OCI-LY3 (cell line): ENCODE results near the gene TECR.
"Not testable (repeated sequence)": the region's sequence is repeated elsewhere in the genome, so short reads cannot be mapped to it uniquely, and the experiment has no call there.

ENCODE experiments used
- H2AFZ ChIP-seq: fragments of 200-600, 300-600 bp; shearing (Covaris generic); 2 replicates; pipeline ENCODE4 v1.6.0; 2014; ENCODE audit warnings: antibody characterized with exemption, low read depth, low read length
- H3K27ac ChIP-seq: fragments of 200-600, 300-600 bp; sonication (generic); 2 replicates; pipeline ENCODE4 v1.5.1; 2014; ENCODE audit warnings: mild to moderate bottlenecking, low read length, moderate library complexity, mixed read lengths
- H3K27me3 ChIP-seq: fragments of 200-600, 300-600 bp; sonication (generic); 2 replicates; pipeline ENCODE4 v1.6.1; 2014; ENCODE audit warnings: low read depth, low read length, mixed read lengths
- H3K36me3 ChIP-seq: fragments of 200-600, 300-600 bp; sonication (generic); replicated peaks from 2 replicates; pipeline ENCODE3; 2014; ENCODE audit warnings: low read depth, low read length, mixed read lengths
- H3K4me1 ChIP-seq: fragments of 300-600, 200-600 bp; sonication (generic); 2 replicates; pipeline ENCODE4 v1.6.1; 2014; ENCODE audit warnings: low read length, mixed read lengths
- H3K4me2 ChIP-seq: fragments of 200-600, 300-600 bp; sonication (generic); 2 replicates; pipeline ENCODE4 v1.6.1; 2014; ENCODE audit warnings: low read length, mixed read lengths
- H3K4me3 ChIP-seq: fragments of 300-600, 200-600 bp; sonication (generic); 2 replicates; pipeline ENCODE4 v1.5.1; 2014; ENCODE audit warnings: antibody characterized with exemption, mild to moderate bottlenecking, low read length, moderate library complexity
- H3K79me2 ChIP-seq: fragments of 300-600, 200-600 bp; shearing (Covaris generic); 2 replicates; pipeline ENCODE4 v1.6.1; 2014; ENCODE audit warnings: mild to moderate bottlenecking, low read length, mixed read lengths
- H3K9ac ChIP-seq: fragments of 300-600, 200-600 bp; shearing (Covaris generic); 2 replicates; pipeline ENCODE4 v1.6.0; 2014; ENCODE audit warnings: mild to moderate bottlenecking, low read length, moderate library complexity
- H3K9me3 ChIP-seq: fragments of 200-600, 300-600 bp; shearing (Covaris generic); 2 replicates; pipeline ENCODE4 v1.6.1; 2014; ENCODE audit warnings: low read length, mixed read lengths; ENCODE audit not compliant: insufficient read depth
- H4K20me1 ChIP-seq: fragments of 200-600, 300-600 bp; sonication (generic); 2 replicates; pipeline ENCODE4 v1.6.1; 2016; ENCODE audit warnings: low read length, mixed read lengths; ENCODE audit not compliant: insufficient read depth
- CTCF ChIP-seq: fragments of 200-600, 300-600 bp; sonication (generic); IDR thresholded peaks from 2 replicates; pipeline ENCODE4 v1.5.1; 2014; ENCODE audit warnings: antibody characterized with exemption, low read length, low read depth
- EZH2phosphoT487 ChIP-seq: fragments of 200-600 bp; shearing (Covaris generic); IDR thresholded peaks from 2 replicates; pipeline ENCODE4 v1.6.1; 2018; ENCODE audit warnings: antibody characterized with exemption, mixed run types, low read depth

The TECR gene

GRCh38 chr19:14502334-14503092 lies 26.9 kb upstream of the TECR start:
- H3K79me2 ChIP-seq = no peaks in the 10 kb centered on the region
- peaks cover 3% of the 10 kb centered on the region; the same call in 1 of the 2 replicates for H3K4me1 ChIP-seq
- H3K9ac ChIP-seq = no peak overlapping the region
- no peak overlapping the region for H3K4me2 ChIP-seq
- H4K20me1 ChIP-seq = no peaks in the 10 kb centered on the region
- H3K4me3 ChIP-seq = no peak overlapping the region
- H3K9me3 ChIP-seq = no peaks in the 10 kb centered on the region
- TF ChIP-seq EZH2phosphoT487 (no peak), CTCF (no peak)
- H3K27me3 ChIP-seq = peaks cover 6% of the 10 kb centered on the region; the same call in 1 of the 2 replicates
- no peaks in the 10 kb centered on the region for H3K36me3 ChIP-seq
- no peak overlapping the region for H2AFZ ChIP-seq
- H3K27ac ChIP-seq = no peak overlapping the region

GRCh38 chr19:14503285-14503684 lies 26.1 kb upstream of the TECR start:
- Histone ChIP-seq H3K27ac (no peak overlapping the region), H3K4me1 (peaks cover 3% of the 10 kb centered on the region; the same call in 1 of the 2 replicates), H3K4me2 (no peak overlapping the region), H3K36me3 (no peaks in the 10 kb centered on the region), H3K4me3 (no peak overlapping the region), H3K9ac (no peak overlapping the region), H3K9me3 (no peaks in the 10 kb centered on the region), H3K27me3 (peaks cover 5% of the 10 kb centered on the region; the same call in 1 of the 2 replicates), H2AFZ (no peak overlapping the region), H4K20me1 (no peaks in the 10 kb centered on the region), H3K79me2 (no peaks in the 10 kb centered on the region)
- TF ChIP-seq CTCF (no peak), EZH2phosphoT487 (no peak)

GRCh38 chr19:14504575-14504974 lies 24.8 kb upstream of the TECR start:
- H3K4me2 ChIP-seq, H3K9me3 ChIP-seq, H3K9ac ChIP-seq, H3K4me3 ChIP-seq, H3K27ac ChIP-seq, H3K4me1 ChIP-seq, H3K36me3 ChIP-seq, H4K20me1 ChIP-seq, H2AFZ ChIP-seq, H3K79me2 ChIP-seq, H3K27me3 ChIP-seq: not testable (repeated sequence)

- Histone ChIP-seq H3K9ac (no peak overlapping the region), H3K4me1 (peaks cover 3% of the 10 kb centered on the region; the same call in 1 of the 2 replicates), H3K4me2 (peak overlapping the region; percentile 23; the same call in 1 of the 2 replicates), H3K4me3 (no peak overlapping the region), H3K9me3 (no peaks in the 10 kb centered on the region), H3K79me2 (no peaks in the 10 kb centered on the region), H3K27me3 (peaks cover 5% of the 10 kb centered on the region; the same call in 1 of the 2 replicates), H3K36me3 (no peaks in the 10 kb centered on the region), H3K27ac (no peak overlapping the region), H4K20me1 (no peaks in the 10 kb centered on the region), H2AFZ (peak overlapping the region; percentile 89)
- peak; percentile 74 for TF ChIP-seq CTCF
- TF ChIP-seq EZH2phosphoT487 = no peak
These were observed 23.7 kb upstream of the TECR start for GRCh38 chr19:14505488-14506239.
